ENCODE measurements around the gene COMMD3. TPM values are rescaled to one million over a fixed set of nuclear protein-coding genes. Genes with fewer than 3 reads are reported as not detected.
A peak's percentile ranks its signal among the peaks of the same experiment; 100 is the strongest.

The COMMD3 gene
- 100 to 1,000 TPM in 1 of 4 donors, 10 to 100 TPM in 3; 23.0 to 113 (median 36.6) TPM for total RNA-seq

GRCh38 chr10:22316286-22317075, at the start of gene COMMD3:
COMMD3 (plus strand) TSS chr10:22316388; CDS start chr10:22316418, 30 bp downstream.
- Histone ChIP-seq H3K27me3 (no peaks in the 10 kb centered on the region), H3K9me3 (no peaks in the 10 kb centered on the region), H3K27ac (peak within 1 kb of the TSS; percentile 86 to 98 (median 88)), H3K36me3 (no peaks in the 10 kb centered on the region), H3K4me3 (peak within 1 kb of the TSS; percentile 65 to 92 (median 72)), H3K4me1 (peaks cover 0 to 18% (median 4%) of the 10 kb centered on the region in 4 donors)
- peak; percentile 66 to 78 for TF ChIP-seq POLR2A (IDR thresholded peaks at IDR 0.05)
- no peak for TF ChIP-seq CTCF (IDR thresholded peaks at IDR 0.05)
- peak; percentile 85 to 94 (median 93) for DNase-seq

- no peak overlapping the region for H3K27ac ChIP-seq
- no peak for TF ChIP-seq POLR2A (IDR thresholded peaks at IDR 0.05)
- TF ChIP-seq CTCF (IDR thresholded peaks at IDR 0.05): no peak
- H3K9me3 ChIP-seq: no peaks in the 10 kb centered on the region
- H3K36me3 ChIP-seq: no peaks in the 10 kb centered on the region
- no peak for DNase-seq
- H3K27me3 ChIP-seq: no peaks in the 10 kb centered on the region
- H3K4me3 ChIP-seq: no peak overlapping the region
- H3K4me1 ChIP-seq: no peaks in the 10 kb centered on the region
These were observed 47.7 kb upstream of the COMMD3 start for GRCh38 chr10:22268503-22268902.

GRCh38 chr10:22271786-22272185, 44.4 kb upstream of the COMMD3 start:
- Histone ChIP-seq H3K4me1 (no peaks in the 10 kb centered on the region), H3K27me3 (no peaks in the 10 kb centered on the region), H3K4me3 (no peak overlapping the region), H3K27ac (no peak overlapping the region), H3K9me3 (no peaks in the 10 kb centered on the region), H3K36me3 (no peaks in the 10 kb centered on the region)
- no peak for DNase-seq
- TF ChIP-seq POLR2A (IDR thresholded peaks at IDR 0.05): no peak
- TF ChIP-seq CTCF (IDR thresholded peaks at IDR 0.05): no peak

- Histone ChIP-seq H3K27ac (no peak overlapping the region), H3K4me1 (no peaks in the 10 kb centered on the region), H3K36me3 (no peaks in the 10 kb centered on the region), H3K4me3 (peak overlapping the region in 1 of 4 donors; percentile 26), H3K27me3 (no peaks in the 10 kb centered on the region), H3K9me3 (no peaks in the 10 kb centered on the region)
- TF ChIP-seq CTCF (IDR thresholded peaks at IDR 0.05) (no peak), POLR2A (IDR thresholded peaks at IDR 0.05) (no peak)
- no peak for DNase-seq
These were observed 37.8 kb upstream of the COMMD3 start for GRCh38 chr10:22278441-22278782.

GRCh38 chr10:22280078-22280477, 36.1 kb upstream of the COMMD3 start:
- Histone ChIP-seq H3K9me3 (no peaks in the 10 kb centered on the region), H3K4me1 (no peaks in the 10 kb centered on the region), H3K4me3 (no peak overlapping the region), H3K27me3 (no peaks in the 10 kb centered on the region), H3K27ac (no peak overlapping the region), H3K36me3 (no peaks in the 10 kb centered on the region)
- no peak for DNase-seq
- TF ChIP-seq POLR2A (IDR thresholded peaks at IDR 0.05): no peak
- no peak for TF ChIP-seq CTCF (IDR thresholded peaks at IDR 0.05)

Measured in Peyer's patch (tissue), 4 donors.